ENCODE results near the gene SERPINB4. TPM values are rescaled to one million over a fixed set of nuclear protein-coding genes. Genes with fewer than 3 reads are reported as not detected.

SERPINB4 gene
- total and polyA plus RNA-seq, 2 of the 13 experiments (the other 11 are each of a cell fraction or from before 2014, with no cell fraction given), result not detected

DNA sequence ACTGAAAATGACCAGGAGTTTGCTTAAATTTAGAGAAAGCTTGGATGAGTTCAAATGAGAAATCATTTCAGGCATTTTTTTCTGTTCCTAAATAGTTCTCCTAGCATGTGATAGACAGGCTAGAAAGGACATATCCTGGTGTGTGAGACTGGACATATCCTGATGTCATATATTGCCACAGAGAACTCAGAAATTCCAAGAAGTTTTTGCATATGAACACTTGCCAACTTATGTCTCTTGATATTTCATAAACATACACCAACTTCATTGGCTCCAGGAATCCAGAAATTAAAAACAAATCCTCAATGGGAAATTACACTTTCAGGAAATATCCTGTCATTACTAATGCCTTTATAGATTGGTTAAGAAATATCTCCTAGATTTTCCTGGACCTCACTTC, 2.9 kb upstream of the SERPINB4 start:
- no peak for DNase-seq (ENCODE audit: low spot score)
- FAIRE-seq, result no peak
- no peak overlapping the region for H3K4me3 ChIP-seq (replicated peaks in 1 of 3; ENCODE audit: insufficient read depth in 1 of 3, low read depth in 2 of 3, low read length in 3 of 3)
- no peaks in the 10 kb centered on the region for H4K20me1 ChIP-seq (ENCODE audit: insufficient read depth, low read length)
- H3K9ac ChIP-seq (ENCODE audit: insufficient read depth, low read depth, low read length), result no peak overlapping the region
- H3K4me1 ChIP-seq (ENCODE audit: insufficient read depth, low read length), result no peaks in the 10 kb centered on the region
- no peak for ATAC-seq
- no peak overlapping the region for H3K27ac ChIP-seq (ENCODE audit: extremely low read length, insufficient read depth, low read length)
- ChIA-PET POLR2A (no interaction called here), CTCF (ENCODE audit: low intra/inter-chr PET ratio, low total read pairs) (no interaction called here)
- H3K36me3 ChIP-seq (replicated peaks in 1 of 2; ENCODE audit: control insufficient read depth in 1 of 2, insufficient read depth in 2 of 2, low read length in 2 of 2), result no peaks in the 10 kb centered on the region
- intact Hi-C loops (cut with micrococcal nuclease; ENCODE audit: unreplicated experiment) (no loop called here), in situ Hi-C loops (cut with HindIII; ENCODE audit: extremely low pct_ligation_motif_present, low pct_unique_long_range_greater_than_20kb) (no loop called here)
- no peaks in the 10 kb centered on the region for H3K79me2 ChIP-seq (ENCODE audit: insufficient read depth, low read length)
- no TSS peak for BruUV-seq (replicated peaks)
- H3K27me3 ChIP-seq (ENCODE audit: control insufficient read depth in 1 of 2, insufficient read depth in 2 of 2, low read length in 2 of 2), result no peaks in the 10 kb centered on the region
- no peak overlapping the region for H3K4me2 ChIP-seq (ENCODE audit: low read depth, low read length)
- H3K9me3 ChIP-seq (ENCODE audit: low read length), result no peaks in the 10 kb centered on the region
- H2AFZ ChIP-seq (ENCODE audit: low read length), result no peak overlapping the region
- TF ChIP-seq PLSCR1 (CRISPR knock-in tag; IDR thresholded peaks at IDR 0.05; ENCODE audit: borderline replicate concordance), result no peak
- TF ChIP-seq, protein P1, sequence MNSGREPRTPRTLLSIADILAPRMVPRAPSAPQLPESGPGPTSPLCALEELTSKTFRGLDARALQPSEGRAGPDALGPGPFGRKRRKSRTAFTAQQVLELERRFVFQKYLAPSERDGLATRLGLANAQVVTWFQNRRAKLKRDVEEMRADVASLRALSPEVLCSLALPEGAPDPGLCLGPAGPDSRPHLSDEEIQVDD (CRISPR knock-in tag; IDR thresholded peaks at IDR 0.05; ENCODE audit: borderline replicate concordance), result no peak
- TF ChIP-seq ZNF720 (CRISPR knock-in tag; IDR thresholded peaks at IDR 0.05), result no peak
- TF ChIP-seq, protein P2, sequence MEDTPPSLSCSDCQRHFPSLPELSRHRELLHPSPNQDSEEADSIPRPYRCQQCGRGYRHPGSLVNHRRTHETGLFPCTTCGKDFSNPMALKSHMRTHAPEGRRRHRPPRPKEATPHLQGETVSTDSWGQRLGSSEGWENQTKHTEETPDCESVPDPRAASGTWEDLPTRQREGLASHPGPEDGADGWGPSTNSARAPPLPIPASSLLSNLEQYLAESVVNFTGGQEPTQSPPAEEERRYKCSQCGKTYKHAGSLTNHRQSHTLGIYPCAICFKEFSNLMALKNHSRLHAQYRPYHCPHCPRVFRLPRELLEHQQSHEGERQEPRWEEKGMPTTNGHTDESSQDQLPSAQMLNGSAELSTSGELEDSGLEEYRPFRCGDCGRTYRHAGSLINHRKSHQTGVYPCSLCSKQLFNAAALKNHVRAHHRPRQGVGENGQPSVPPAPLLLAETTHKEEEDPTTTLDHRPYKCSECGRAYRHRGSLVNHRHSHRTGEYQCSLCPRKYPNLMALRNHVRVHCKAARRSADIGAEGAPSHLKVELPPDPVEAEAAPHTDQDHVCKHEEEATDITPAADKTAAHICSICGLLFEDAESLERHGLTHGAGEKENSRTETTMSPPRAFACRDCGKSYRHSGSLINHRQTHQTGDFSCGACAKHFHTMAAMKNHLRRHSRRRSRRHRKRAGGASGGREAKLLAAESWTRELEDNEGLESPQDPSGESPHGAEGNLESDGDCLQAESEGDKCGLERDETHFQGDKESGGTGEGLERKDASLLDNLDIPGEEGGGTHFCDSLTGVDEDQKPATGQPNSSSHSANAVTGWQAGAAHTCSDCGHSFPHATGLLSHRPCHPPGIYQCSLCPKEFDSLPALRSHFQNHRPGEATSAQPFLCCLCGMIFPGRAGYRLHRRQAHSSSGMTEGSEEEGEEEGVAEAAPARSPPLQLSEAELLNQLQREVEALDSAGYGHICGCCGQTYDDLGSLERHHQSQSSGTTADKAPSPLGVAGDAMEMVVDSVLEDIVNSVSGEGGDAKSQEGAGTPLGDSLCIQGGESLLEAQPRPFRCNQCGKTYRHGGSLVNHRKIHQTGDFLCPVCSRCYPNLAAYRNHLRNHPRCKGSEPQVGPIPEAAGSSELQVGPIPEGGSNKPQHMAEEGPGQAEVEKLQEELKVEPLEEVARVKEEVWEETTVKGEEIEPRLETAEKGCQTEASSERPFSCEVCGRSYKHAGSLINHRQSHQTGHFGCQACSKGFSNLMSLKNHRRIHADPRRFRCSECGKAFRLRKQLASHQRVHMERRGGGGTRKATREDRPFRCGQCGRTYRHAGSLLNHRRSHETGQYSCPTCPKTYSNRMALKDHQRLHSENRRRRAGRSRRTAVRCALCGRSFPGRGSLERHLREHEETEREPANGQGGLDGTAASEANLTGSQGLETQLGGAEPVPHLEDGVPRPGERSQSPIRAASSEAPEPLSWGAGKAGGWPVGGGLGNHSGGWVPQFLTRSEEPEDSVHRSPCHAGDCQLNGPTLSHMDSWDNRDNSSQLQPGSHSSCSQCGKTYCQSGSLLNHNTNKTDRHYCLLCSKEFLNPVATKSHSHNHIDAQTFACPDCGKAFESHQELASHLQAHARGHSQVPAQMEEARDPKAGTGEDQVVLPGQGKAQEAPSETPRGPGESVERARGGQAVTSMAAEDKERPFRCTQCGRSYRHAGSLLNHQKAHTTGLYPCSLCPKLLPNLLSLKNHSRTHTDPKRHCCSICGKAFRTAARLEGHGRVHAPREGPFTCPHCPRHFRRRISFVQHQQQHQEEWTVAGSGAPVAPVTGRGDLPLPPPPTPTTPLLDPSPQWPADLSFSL (CRISPR knock-in tag; IDR thresholded peaks at IDR 0.05), result no peak
- TF ChIP-seq ETV6 (CRISPR knock-in tag; conservative IDR thresholded peaks at IDR 0.05), result no peak
- TF ChIP-seq FIP1L1 (IDR thresholded peaks at IDR 0.05; ENCODE audit: borderline replicate concordance, insufficient read depth, low read depth, low read length), result no peak
- no peak for TF ChIP-seq SATB2 (CRISPR knock-in tag; IDR thresholded peaks at IDR 0.05)
- TF ChIP-seq ZNF513 (CRISPR knock-in tag; conservative IDR thresholded peaks at IDR 0.05), result no peak
- TF ChIP-seq MAF1 (CRISPR knock-in tag; IDR thresholded peaks at IDR 0.05; ENCODE audit: borderline replicate concordance), result no peak

Data from HepG2 (cell line).